T-helper 2 cell (primary cell): ENCODE results near the gene MEIS2.

ENCODE experiments used
- DNase-seq, 5 experiments: peaks; one replicate each; pipeline versions ENCODE4 v3.0.0 to v3.0.0-alpha.2; 2012 to 2022

MEIS2 gene

GRCh38 chr15:36863570-36863969, 236.8 kb downstream of the MEIS2 start:
- no peak for DNase-seq

- no peak for DNase-seq
Observed at GRCh38 chr15:36860792-36861191, 239.6 kb downstream of the MEIS2 start.

GRCh38 chr15:36858423-36858822, 241.9 kb downstream of the MEIS2 start:
- no peak for DNase-seq

GRCh38 chr15:36856339-36856973, 243.9 kb downstream of the MEIS2 start:
- no peak for DNase-seq

GRCh38 chr15:36850864-36851263, 249.5 kb downstream of the MEIS2 start:
- no peak for DNase-seq

GRCh38 chr15:36845270-36845669, 255.1 kb downstream of the MEIS2 start:
- DNase-seq, result no peak

GRCh38 chr15:36844534-36844998, 255.8 kb downstream of the MEIS2 start:
- DNase-seq, result no peak

- DNase-seq, result no peak
Observed at GRCh38 chr15:36843822-36844221, 256.5 kb downstream of the MEIS2 start.

- no peak for DNase-seq
Observed at GRCh38 chr15:36841193-36841592, 259.2 kb downstream of the MEIS2 start.
